HG03342 (cell line): ENCODE measurements around the gene TREML4.

Source experiments
- ATAC-seq: cut with Tn5 transposase; IDR thresholded peaks from one replicate; pipeline ENCODE4 v1.9.1; 2021; ENCODE audit warnings: mild to moderate bottlenecking, moderate library complexity; ENCODE audit not compliant: unreplicated experiment

TREML4 gene

GRCh38 chr6:41283600-41283999 is 55.5 kb downstream of the TREML4 start:
- ATAC-seq: no peak

- no peak for ATAC-seq
Measured at GRCh38 chr6:41284726-41285125, 56.6 kb downstream of the TREML4 start.

GRCh38 chr6:41286544-41287346 is 58.6 kb downstream of the TREML4 start, which contains the start of gene TREM1:
Gene TREM1, minus strand, starts transcription at chr6:41286682. Its CDS starts 27 bp downstream, at chr6:41286655.
- ATAC-seq: no peak

GRCh38 chr6:41288030-41288753 is 60.0 kb downstream of the TREML4 start:
- ATAC-seq: no peak
